Endothelial cell of umbilical vein (primary cell): ENCODE results near the gene SLF2.

ENCODE experiments used
- POLR2AphosphoS5 ChIP-seq: IDR thresholded peaks from 2 replicates; pipeline ENCODE4 v1.6.1; 2012; ENCODE audit warnings: low read depth, mild to moderate bottlenecking, control low read depth, low read length, moderate library complexity; ENCODE audit not compliant: insufficient read depth
- TF ChIP-seq, protein P1 (sequence below), 2 donors: IDR thresholded peaks; 1 replicate in 1 of 2; 2 replicates in 1 of 2; pipeline ENCODE4 v1.5.1; 2011; ENCODE audit warnings: low read length in 2 of 2, mild to moderate bottlenecking in 2 of 2, moderate library complexity in 2 of 2, control low read depth in 1 of 2, inconsistent platforms in 1 of 2, low read depth in 1 of 2; ENCODE audit not compliant: insufficient read depth in 1 of 2; ENCODE audit errors: extremely low read depth in 1 of 2

DNA sequence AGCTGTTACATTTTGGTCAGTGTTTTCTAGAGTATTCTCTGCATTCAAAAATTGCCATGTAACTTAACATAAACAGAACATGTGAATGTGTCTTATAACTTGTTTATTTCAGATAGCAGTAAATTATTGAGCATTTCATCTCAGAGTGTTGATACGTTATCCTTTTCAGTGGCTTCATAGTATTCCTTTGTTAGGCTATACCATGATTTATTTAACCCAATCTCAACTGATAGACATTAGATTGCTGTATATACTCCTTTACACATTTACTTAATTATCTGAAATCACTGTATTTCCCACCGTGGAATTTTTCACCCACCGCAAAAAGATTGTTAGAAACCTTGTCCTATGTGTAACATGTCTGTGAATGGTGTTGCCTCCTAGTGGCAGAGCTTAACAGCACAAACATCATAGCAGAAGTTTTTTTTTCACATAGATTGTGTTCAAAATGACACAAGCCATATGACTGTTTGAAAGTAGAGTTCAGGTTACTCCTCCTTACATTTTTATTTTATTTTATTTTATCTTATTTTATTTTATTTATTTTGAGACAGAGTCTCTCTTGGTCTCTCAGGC lies 21.4 kb downstream of the SLF2 start:
- TF ChIP-seq, protein P1, sequence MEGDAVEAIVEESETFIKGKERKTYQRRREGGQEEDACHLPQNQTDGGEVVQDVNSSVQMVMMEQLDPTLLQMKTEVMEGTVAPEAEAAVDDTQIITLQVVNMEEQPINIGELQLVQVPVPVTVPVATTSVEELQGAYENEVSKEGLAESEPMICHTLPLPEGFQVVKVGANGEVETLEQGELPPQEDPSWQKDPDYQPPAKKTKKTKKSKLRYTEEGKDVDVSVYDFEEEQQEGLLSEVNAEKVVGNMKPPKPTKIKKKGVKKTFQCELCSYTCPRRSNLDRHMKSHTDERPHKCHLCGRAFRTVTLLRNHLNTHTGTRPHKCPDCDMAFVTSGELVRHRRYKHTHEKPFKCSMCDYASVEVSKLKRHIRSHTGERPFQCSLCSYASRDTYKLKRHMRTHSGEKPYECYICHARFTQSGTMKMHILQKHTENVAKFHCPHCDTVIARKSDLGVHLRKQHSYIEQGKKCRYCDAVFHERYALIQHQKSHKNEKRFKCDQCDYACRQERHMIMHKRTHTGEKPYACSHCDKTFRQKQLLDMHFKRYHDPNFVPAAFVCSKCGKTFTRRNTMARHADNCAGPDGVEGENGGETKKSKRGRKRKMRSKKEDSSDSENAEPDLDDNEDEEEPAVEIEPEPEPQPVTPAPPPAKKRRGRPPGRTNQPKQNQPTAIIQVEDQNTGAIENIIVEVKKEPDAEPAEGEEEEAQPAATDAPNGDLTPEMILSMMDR (IDR thresholded peaks at IDR 0.05; ENCODE audit: extremely low read depth in 1 of 2, insufficient read depth in 1 of 2, low read depth in 1 of 2, low read length in 2 of 2), result peak; percentile 33 to 39
- TF ChIP-seq POLR2AphosphoS5, result no peak
